ENCODE measurements around the gene NRAS. TPM values are rescaled to one million over a fixed set of nuclear protein-coding genes. Genes with fewer than 3 reads are reported as not detected.

NRAS gene
- total and polyA plus RNA-seq, 7 donors, result 13.0 to 55.5 (median 16.1) TPM

- TF ChIP-seq POLR2AphosphoS5 (IDR thresholded peaks at IDR 0.05), result no peak
- no peak for TF ChIP-seq EP300 (IDR thresholded peaks at IDR 0.05)
- no peak for TF ChIP-seq POLR2A (IDR thresholded peaks at IDR 0.05)
- no peak for TF ChIP-seq CTCF (IDR thresholded peaks at IDR 0.05)
- Histone ChIP-seq H3K4me3 (no peak overlapping the region), H3K27ac (no peak overlapping the region), H3K36me3 (peaks cover 19 to 61% (median 27%) of the 10 kb centered on the region in 4 donors), H3K9me3 (no peaks in the 10 kb centered on the region), H3K4me1 (peaks cover 0 to 23% (median 2%) of the 10 kb centered on the region in 4 donors), H3K27me3 (no peaks in the 10 kb centered on the region)
- no peak for DNase-seq
- 86 to 95% methylated on average over 1 of the region's 1 CpG for WGBS, 2 donors
- intact Hi-C loops (cut with DNase I), result no loop called here
Observed at GRCh38 chr1:114740331-114740730, 23.8 kb upstream of the NRAS start.

GRCh38 chr1:114737314-114737849 lies 20.8 kb upstream of the NRAS start:
- Histone ChIP-seq H3K9me3 (no peaks in the 10 kb centered on the region), H3K27ac (no peak overlapping the region), H3K4me3 (no peak overlapping the region), H3K27me3 (no peaks in the 10 kb centered on the region), H3K36me3 (peaks cover 36 to 86% (median 43%) of the 10 kb centered on the region in 4 donors), H3K4me1 (peaks cover 0 to 4% (median 0%) of the 10 kb centered on the region in 4 donors)
- intact Hi-C loops (cut with DNase I), result no loop called here
- DNase-seq, result no peak
- WGBS, 2 donors, result 25 to 75% methylated on average over 6 of the region's 6 CpGs
- TF ChIP-seq EP300 (IDR thresholded peaks at IDR 0.05) (no peak), CTCF (IDR thresholded peaks at IDR 0.05) (no peak), POLR2A (IDR thresholded peaks at IDR 0.05) (no peak), POLR2AphosphoS5 (IDR thresholded peaks at IDR 0.05) (no peak)

- Histone ChIP-seq H3K4me3 (no peak overlapping the region), H3K27ac (no peak overlapping the region), H3K36me3 (peaks cover 44 to 93% (median 53%) of the 10 kb centered on the region in 4 donors), H3K27me3 (no peaks in the 10 kb centered on the region), H3K9me3 (no peaks in the 10 kb centered on the region), H3K4me1 (peaks cover 0 to 5% (median 0%) of the 10 kb centered on the region in 4 donors)
- no peak for DNase-seq
- intact Hi-C loops (cut with DNase I), result no loop called here
- TF ChIP-seq POLR2A (IDR thresholded peaks at IDR 0.05) (no peak), CTCF (IDR thresholded peaks at IDR 0.05) (no peak), POLR2AphosphoS5 (IDR thresholded peaks at IDR 0.05) (no peak), EP300 (IDR thresholded peaks at IDR 0.05) (no peak)
- WGBS, 2 donors, result 90% methylated on average over 1 of the region's 1 CpG
Observed at GRCh38 chr1:114735479-114735878, 18.9 kb upstream of the NRAS start.

- peaks cover 20 to 98% (median 53%) of the 10 kb centered on the region in 4 donors for H3K36me3 ChIP-seq
- H3K9me3 ChIP-seq, result no peaks in the 10 kb centered on the region
- WGBS, 2 donors, result 100% methylated on average over 1 of the region's 1 CpG
Observed at GRCh38 chr1:114729782-114730181, 13.2 kb upstream of the NRAS start.

More at GRCh38 chr1:114729782-114730181, 13.2 kb upstream of the NRAS start:
- Histone ChIP-seq H3K27me3 (no peaks in the 10 kb centered on the region), H3K27ac (no peak overlapping the region), H3K4me1 (peaks cover 0 to 8% (median 2%) of the 10 kb centered on the region in 4 donors), H3K4me3 (no peak overlapping the region)
- no peak for TF ChIP-seq EP300 (IDR thresholded peaks at IDR 0.05)
- TF ChIP-seq CTCF (IDR thresholded peaks at IDR 0.05), result no peak
- TF ChIP-seq POLR2A (IDR thresholded peaks at IDR 0.05), result no peak
- TF ChIP-seq POLR2AphosphoS5 (IDR thresholded peaks at IDR 0.05), result no peak
- intact Hi-C loops (cut with DNase I), result no loop called here
- no peak for DNase-seq

Measured in sigmoid colon (tissue), 7 donors.